Hepatocyte (in vitro differentiated cells): ENCODE measurements around the gene SLC23A2. TPM values are rescaled to one million over a fixed set of nuclear protein-coding genes. Genes with fewer than 3 reads are reported as not detected.

Source experiments
- DNase-seq: peaks from one replicate; pipeline ENCODE4 v3.0.0-alpha.2; 2016; ENCODE audit warnings: low spot score
- H2AFZ ChIP-seq: fragments of 200-600 bp; sonication (generic); 2 replicates; pipeline ENCODE4 v1.6.0; 2016; ENCODE audit warnings: antibody characterized with exemption, mild to moderate bottlenecking
- H3K27ac ChIP-seq: fragments of 200-600 bp; sonication (generic); 2 replicates; pipeline ENCODE4 v1.5.1; 2016; ENCODE audit warnings: mild to moderate bottlenecking
- H3K27me3 ChIP-seq: fragments of 200-600 bp; sonication (generic); 2 replicates; pipeline ENCODE4 v1.6.1; 2016
- H3K36me3 ChIP-seq: fragments of 200-600 bp; sonication (generic); replicated peaks from 2 replicates; pipeline ENCODE4 v1.5.1; 2016; ENCODE audit warnings: low read depth; ENCODE audit not compliant: insufficient read depth
- H3K4me1 ChIP-seq: fragments of 200-600 bp; sonication (generic); 2 replicates; pipeline ENCODE4 v1.5.1; 2016; ENCODE audit warnings: mild to moderate bottlenecking, moderate library complexity; ENCODE audit not compliant: insufficient read depth
- H3K4me2 ChIP-seq: fragments of 200-600 bp; sonication (generic); 2 replicates; pipeline ENCODE4 v1.6.0; 2016
- H3K4me3 ChIP-seq: fragments of 200-600 bp; sonication (generic); 2 replicates; pipeline ENCODE4 v1.5.1; 2016; ENCODE audit warnings: mild to moderate bottlenecking
- H3K79me2 ChIP-seq: fragments of 200-600 bp; sonication (generic); 2 replicates; pipeline ENCODE4 v1.6.0; 2017; ENCODE audit warnings: mild to moderate bottlenecking
- H3K9me2 ChIP-seq: fragments of 200-600 bp; sonication (generic); replicated peaks from 2 replicates; pipeline ENCODE4 v1.6.0; 2017; ENCODE audit warnings: mild to moderate bottlenecking; ENCODE audit not compliant: insufficient read depth
- H3K9me3 ChIP-seq: fragments of 200-600 bp; sonication (generic); 2 replicates; pipeline ENCODE4 v1.5.1; 2016; ENCODE audit warnings: low read depth, mild to moderate bottlenecking
- H4K20me1 ChIP-seq: fragments of 200-600 bp; sonication (generic); 2 replicates; pipeline ENCODE4 v1.6.0; 2016; ENCODE audit warnings: mild to moderate bottlenecking; ENCODE audit not compliant: insufficient read depth, poor library complexity, severe bottlenecking
- EZH2 ChIP-seq: fragments of 200-600 bp; sonication (generic); IDR thresholded peaks from 2 replicates; pipeline ENCODE4 v1.6.1; 2016; ENCODE audit warnings: antibody characterized with exemption, mild to moderate bottlenecking, borderline replicate concordance
- EZH2phosphoT487 ChIP-seq: fragments of 200-600 bp; sonication (generic); IDR thresholded peaks from one replicate; pipeline ENCODE4 v1.6.1; 2018; ENCODE audit warnings: antibody characterized with exemption, mild to moderate bottlenecking, low read depth, moderate library complexity; ENCODE audit not compliant: unreplicated experiment, severe bottlenecking
- whole genome bisulfite sequencing: methylation state at CpG from one replicate; pipeline ENCODE4 v1.1.6; 2016; ENCODE audit warnings: low lambda C conversion rate; ENCODE audit errors: missing lambda C conversion rate; 5-methylcytosine and 5-hydroxymethylcytosine counted together
- polyA plus RNA-seq: library from polyadenylated mRNA; unstranded; fragments of >200 nt; fragmentation: Nextera tagmentation; extraction: Ambion mirVana; gene quantifications from 2 replicates; pipeline ENCODE4 v1.2.1, GENCODE V29; 2016
- total RNA-seq: library from RNA; depleted of rRNA; stranded (reverse); fragments of >200 nt; gene quantifications from 2 replicates; pipeline ENCODE4 v1.2.3, GENCODE V29; 2014
- TF ChIP-seq, protein P1 (sequence below): fragments of 200-600 bp; sonication (generic); IDR thresholded peaks from 2 replicates; pipeline ENCODE4 v1.5.1; 2016; ENCODE audit warnings: antibody characterized with exemption, mild to moderate bottlenecking; ENCODE audit not compliant: poor library complexity

SLC23A2 gene
- total and polyA plus RNA-seq, 2 experiments from 2014 or later, result 8.2 to 13.3 TPM

DNA sequence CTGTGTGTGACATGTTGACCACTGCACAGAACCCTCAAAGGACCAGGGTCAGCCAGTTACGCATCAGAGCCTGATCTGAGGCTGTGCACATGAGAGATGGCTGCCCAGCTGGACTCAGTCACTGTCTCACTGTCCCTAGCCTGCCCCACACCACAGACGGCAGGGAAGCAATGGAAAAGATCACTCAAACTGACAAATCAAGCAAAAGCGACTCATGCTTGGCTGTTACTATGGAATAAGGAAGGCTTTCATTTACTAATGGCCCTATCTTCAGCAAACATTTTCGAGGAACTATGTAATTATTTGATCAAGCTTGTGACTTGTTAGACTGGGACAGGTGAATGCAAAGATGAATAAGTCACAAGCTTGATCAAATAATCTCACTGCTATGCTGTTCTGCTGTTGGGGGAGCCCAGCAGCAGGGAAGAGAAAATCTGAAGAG lies 137.0 kb downstream of the SLC23A2 start:
- Histone ChIP-seq H3K4me1 (no peaks in the 10 kb centered on the region), H2AFZ (no peak overlapping the region), H3K79me2 (no peaks in the 10 kb centered on the region), H3K27me3 (no peaks in the 10 kb centered on the region), H3K4me2 (no peak overlapping the region), H3K4me3 (no peak overlapping the region), H3K9me3 (no peaks in the 10 kb centered on the region), H4K20me1 (no peaks in the 10 kb centered on the region), H3K9me2 (no peaks in the 10 kb centered on the region), H3K36me3 (no peaks in the 10 kb centered on the region), H3K27ac (no peak overlapping the region)
- TF ChIP-seq EZH2, result no peak
- TF ChIP-seq, protein P1, sequence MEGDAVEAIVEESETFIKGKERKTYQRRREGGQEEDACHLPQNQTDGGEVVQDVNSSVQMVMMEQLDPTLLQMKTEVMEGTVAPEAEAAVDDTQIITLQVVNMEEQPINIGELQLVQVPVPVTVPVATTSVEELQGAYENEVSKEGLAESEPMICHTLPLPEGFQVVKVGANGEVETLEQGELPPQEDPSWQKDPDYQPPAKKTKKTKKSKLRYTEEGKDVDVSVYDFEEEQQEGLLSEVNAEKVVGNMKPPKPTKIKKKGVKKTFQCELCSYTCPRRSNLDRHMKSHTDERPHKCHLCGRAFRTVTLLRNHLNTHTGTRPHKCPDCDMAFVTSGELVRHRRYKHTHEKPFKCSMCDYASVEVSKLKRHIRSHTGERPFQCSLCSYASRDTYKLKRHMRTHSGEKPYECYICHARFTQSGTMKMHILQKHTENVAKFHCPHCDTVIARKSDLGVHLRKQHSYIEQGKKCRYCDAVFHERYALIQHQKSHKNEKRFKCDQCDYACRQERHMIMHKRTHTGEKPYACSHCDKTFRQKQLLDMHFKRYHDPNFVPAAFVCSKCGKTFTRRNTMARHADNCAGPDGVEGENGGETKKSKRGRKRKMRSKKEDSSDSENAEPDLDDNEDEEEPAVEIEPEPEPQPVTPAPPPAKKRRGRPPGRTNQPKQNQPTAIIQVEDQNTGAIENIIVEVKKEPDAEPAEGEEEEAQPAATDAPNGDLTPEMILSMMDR, result no peak
- no peak for TF ChIP-seq EZH2phosphoT487
- no peak for DNase-seq
- WGBS, result 66% methylated on average over 4 of the region's 4 CpGs

DNA sequence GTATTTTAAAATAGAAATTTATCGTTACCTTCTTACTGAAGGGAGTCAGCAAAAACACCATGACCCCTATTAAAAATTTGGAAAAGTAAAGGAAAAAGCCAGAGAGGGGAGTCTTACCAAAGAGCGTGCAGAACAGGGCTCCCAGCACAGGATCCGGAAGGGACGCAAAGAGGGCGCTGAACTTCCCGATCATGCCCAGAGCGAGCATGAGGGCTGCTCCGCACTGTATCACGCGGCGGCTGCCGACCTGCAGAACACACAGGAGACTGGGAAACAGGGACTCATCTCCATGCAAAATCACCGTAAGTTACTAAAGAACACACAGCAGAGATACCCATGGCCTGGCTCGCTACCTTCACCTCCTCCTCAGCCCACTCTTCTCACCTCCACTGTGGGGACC lies 138.6 kb downstream of the SLC23A2 start:
- no peaks in the 10 kb centered on the region for H3K9me2 ChIP-seq
- no peak for DNase-seq
- H3K4me2 ChIP-seq, result no peak overlapping the region
- WGBS, result 96% methylated on average over 14 of the region's 14 CpGs
- H3K4me1 ChIP-seq, result no peaks in the 10 kb centered on the region
- H3K36me3 ChIP-seq, result no peaks in the 10 kb centered on the region
- no peak overlapping the region for H2AFZ ChIP-seq
- no peak overlapping the region for H3K27ac ChIP-seq
- H4K20me1 ChIP-seq, result no peaks in the 10 kb centered on the region
- no peaks in the 10 kb centered on the region for H3K79me2 ChIP-seq
- no peaks in the 10 kb centered on the region for H3K9me3 ChIP-seq
- no peaks in the 10 kb centered on the region for H3K27me3 ChIP-seq
- no peak overlapping the region for H3K4me3 ChIP-seq
- no peak for TF ChIP-seq EZH2
- TF ChIP-seq EZH2phosphoT487, result no peak
- TF ChIP-seq, protein P1, result no peak

DNA sequence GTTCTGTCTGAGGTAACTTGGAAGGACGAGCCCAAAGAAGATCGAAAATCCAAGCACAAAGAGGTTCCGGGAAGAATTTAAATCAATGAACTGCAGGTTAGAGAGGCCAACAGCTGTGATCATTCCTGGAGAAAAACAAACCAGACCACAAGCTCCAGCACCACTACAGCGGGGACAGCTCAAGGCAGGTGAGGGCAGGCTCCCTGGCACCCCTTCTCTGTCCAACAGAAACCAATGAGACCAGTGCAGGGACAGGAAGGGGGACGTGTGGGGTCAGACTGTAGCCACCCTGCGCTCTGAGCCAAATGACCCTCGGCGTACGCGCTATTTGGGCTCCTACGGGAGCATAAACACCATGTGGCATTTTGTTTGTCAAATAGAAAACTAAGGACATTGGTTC lies 139.3 kb downstream of the SLC23A2 start:
- H3K4me2 ChIP-seq, result no peak overlapping the region
- H3K36me3 ChIP-seq, result no peaks in the 10 kb centered on the region
- no peaks in the 10 kb centered on the region for H3K27me3 ChIP-seq
- no peaks in the 10 kb centered on the region for H3K9me2 ChIP-seq
- no peaks in the 10 kb centered on the region for H3K79me2 ChIP-seq
- H3K27ac ChIP-seq, result no peak overlapping the region
- H3K4me1 ChIP-seq, result no peaks in the 10 kb centered on the region
- no peaks in the 10 kb centered on the region for H3K9me3 ChIP-seq
- no peak for DNase-seq
- no peak overlapping the region for H3K4me3 ChIP-seq
- 97% methylated on average over 11 of the region's 11 CpGs for WGBS
- no peak overlapping the region for H2AFZ ChIP-seq
- H4K20me1 ChIP-seq, result no peaks in the 10 kb centered on the region
- TF ChIP-seq, protein P1, result no peak
- TF ChIP-seq EZH2phosphoT487, result no peak
- no peak for TF ChIP-seq EZH2

DNA sequence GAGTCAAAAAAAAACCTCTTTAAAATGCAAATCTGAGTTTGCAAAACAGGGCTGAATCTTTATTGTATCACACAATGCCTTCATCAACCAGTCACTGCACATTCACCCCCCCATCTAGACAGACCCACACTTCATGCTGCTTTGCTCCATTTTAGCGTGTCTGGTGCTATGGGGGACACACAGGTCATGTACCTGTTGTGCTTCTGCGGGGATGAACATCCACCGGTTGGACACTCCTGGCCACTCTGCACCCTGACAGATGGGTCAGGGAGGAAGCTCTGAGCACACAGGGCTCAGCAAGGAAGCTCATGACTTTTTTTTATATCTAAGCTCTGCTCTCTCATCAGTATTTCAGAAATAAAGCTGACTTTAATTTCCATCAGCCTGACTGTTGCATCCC lies 143.3 kb downstream of the SLC23A2 start:
- H3K27me3 ChIP-seq, result no peaks in the 10 kb centered on the region
- no peak for TF ChIP-seq EZH2phosphoT487
- TF ChIP-seq, protein P1, result no peak
- H2AFZ ChIP-seq, result no peak overlapping the region
- 93% methylated on average over 3 of the region's 3 CpGs for WGBS
- no peaks in the 10 kb centered on the region for H3K4me1 ChIP-seq
- no peaks in the 10 kb centered on the region for H3K9me2 ChIP-seq
- no peaks in the 10 kb centered on the region for H3K36me3 ChIP-seq
- H3K9me3 ChIP-seq, result no peaks in the 10 kb centered on the region
- no peaks in the 10 kb centered on the region for H3K79me2 ChIP-seq
- no peak overlapping the region for H3K4me3 ChIP-seq
- H4K20me1 ChIP-seq, result no peaks in the 10 kb centered on the region
- H3K4me2 ChIP-seq, result no peak overlapping the region
- no peak for DNase-seq
- no peak overlapping the region for H3K27ac ChIP-seq
